Astrocyte of the spinal cord (primary cell): ENCODE measurements around the gene ZNFX1.

Experiments
- DNase-seq: peaks from one replicate; pipeline ENCODE4 v3.0.0; 2011; ENCODE audit warnings: low read depth, low spot score
- H3K4me3 ChIP-seq: 2 replicates; pipeline ENCODE4 v1.5.1; 2011; ENCODE audit warnings: low read depth, mild to moderate bottlenecking, low read length, moderate library complexity
- in situ Hi-C: cut with HindIII; loops from 2 replicates; pipeline ENCODE4 v1.10.0; 2017; ENCODE audit warnings: low sequenced_read_pairs
- TF ChIP-seq, protein P1 (sequence below): IDR thresholded peaks from 2 replicates; pipeline ENCODE4 v1.5.1; 2012; ENCODE audit warnings: low read depth, mild to moderate bottlenecking, low read length, inconsistent platforms

Gene ZNFX1

DNA sequence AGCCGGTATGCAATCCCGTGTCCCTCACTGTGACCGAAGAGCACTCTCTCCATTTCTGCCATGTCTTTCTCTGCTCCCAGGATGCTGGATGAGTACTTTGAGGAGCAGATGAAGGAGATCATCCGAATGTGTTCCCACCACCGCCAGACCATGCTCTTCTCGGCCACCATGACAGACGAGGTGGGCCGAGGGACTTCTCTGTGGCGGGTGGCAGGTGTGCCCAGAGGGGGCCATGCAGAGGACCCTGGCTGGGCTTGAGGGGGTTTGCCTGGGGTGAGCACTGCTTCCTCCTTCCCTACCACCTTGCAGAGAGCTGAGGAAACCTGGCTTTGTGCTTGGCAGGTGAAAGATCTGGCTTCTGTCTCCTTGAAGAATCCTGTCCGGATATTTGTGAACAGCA, 44.6 kb downstream of the ZNFX1 start:
- in situ Hi-C loops = no loop called here
- no peak overlapping the region for H3K4me3 ChIP-seq
- DNase-seq = no peak
- TF ChIP-seq, protein P1, sequence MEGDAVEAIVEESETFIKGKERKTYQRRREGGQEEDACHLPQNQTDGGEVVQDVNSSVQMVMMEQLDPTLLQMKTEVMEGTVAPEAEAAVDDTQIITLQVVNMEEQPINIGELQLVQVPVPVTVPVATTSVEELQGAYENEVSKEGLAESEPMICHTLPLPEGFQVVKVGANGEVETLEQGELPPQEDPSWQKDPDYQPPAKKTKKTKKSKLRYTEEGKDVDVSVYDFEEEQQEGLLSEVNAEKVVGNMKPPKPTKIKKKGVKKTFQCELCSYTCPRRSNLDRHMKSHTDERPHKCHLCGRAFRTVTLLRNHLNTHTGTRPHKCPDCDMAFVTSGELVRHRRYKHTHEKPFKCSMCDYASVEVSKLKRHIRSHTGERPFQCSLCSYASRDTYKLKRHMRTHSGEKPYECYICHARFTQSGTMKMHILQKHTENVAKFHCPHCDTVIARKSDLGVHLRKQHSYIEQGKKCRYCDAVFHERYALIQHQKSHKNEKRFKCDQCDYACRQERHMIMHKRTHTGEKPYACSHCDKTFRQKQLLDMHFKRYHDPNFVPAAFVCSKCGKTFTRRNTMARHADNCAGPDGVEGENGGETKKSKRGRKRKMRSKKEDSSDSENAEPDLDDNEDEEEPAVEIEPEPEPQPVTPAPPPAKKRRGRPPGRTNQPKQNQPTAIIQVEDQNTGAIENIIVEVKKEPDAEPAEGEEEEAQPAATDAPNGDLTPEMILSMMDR = no peak

GRCh38 chr20:49231471-49231870, 46.4 kb downstream of the ZNFX1 start:
- in situ Hi-C loops = no loop called here
- no peak overlapping the region for H3K4me3 ChIP-seq
- TF ChIP-seq, protein P1 = no peak
- no peak for DNase-seq

DNA sequence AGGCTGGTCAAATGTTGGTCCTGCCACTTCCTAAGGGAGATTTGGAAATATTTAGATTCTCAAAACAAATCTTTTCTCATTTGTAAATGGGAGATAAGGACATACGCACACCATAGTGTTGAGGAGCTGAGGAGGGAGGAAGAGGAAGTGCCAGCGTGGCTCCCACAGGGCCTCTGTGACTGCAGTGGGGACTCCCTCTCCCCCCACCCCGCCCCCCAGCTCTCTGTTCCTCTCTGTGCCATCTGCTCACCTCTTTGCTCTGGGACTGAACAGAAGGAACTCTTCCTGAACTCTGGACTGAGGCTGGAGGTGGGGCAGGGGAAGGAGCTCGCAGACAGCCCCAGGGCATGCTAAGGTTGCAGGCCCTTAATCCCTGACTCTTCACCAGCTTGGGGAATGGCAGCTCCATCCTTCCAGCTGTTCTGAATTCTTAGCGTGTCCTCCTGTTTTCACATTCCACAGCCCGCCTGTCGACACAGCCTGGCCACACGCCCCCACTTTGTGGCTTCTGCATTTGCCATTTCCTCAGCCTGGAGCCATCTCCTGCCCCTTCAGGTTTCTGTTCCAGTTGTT, 47.2 kb downstream of the ZNFX1 start:
- TF ChIP-seq, protein P1 = no peak
- H3K4me3 ChIP-seq = no peak overlapping the region
- DNase-seq = no peak
- in situ Hi-C loops = no loop called here

DNA sequence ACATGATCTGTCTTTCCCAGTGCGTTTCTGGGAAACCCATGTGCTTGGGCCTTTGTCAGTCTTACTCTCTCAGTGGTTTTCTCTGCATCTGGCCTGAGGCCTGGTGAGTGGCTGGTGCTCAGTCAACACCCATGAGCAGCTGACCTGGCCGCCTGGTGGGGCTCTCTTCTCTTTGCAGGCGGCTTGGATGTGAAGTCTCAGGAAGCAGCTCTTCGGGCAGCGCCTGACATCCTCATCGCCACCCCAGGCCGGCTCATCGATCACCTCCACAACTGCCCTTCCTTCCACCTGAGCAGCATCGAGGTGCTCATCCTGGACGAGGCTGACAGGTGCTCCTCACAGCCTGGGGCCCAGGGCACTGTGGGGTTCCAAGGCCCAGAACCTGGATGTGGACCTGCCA, 47.8 kb downstream of the ZNFX1 start:
- in situ Hi-C loops = no loop called here
- H3K4me3 ChIP-seq = no peak overlapping the region
- no peak for DNase-seq
- TF ChIP-seq, protein P1 = no peak

GRCh38 chr20:49229381-49229780, 48.5 kb downstream of the ZNFX1 start:
- H3K4me3 ChIP-seq = no peak overlapping the region
- in situ Hi-C loops = no loop called here
- TF ChIP-seq, protein P1 = no peak
- DNase-seq = no peak

- in situ Hi-C loops = no loop called here
- TF ChIP-seq, protein P1 = no peak
- no peak overlapping the region for H3K4me3 ChIP-seq
- DNase-seq = no peak
Observed at GRCh38 chr20:49228676-49229075, 49.2 kb downstream of the ZNFX1 start.

DNA sequence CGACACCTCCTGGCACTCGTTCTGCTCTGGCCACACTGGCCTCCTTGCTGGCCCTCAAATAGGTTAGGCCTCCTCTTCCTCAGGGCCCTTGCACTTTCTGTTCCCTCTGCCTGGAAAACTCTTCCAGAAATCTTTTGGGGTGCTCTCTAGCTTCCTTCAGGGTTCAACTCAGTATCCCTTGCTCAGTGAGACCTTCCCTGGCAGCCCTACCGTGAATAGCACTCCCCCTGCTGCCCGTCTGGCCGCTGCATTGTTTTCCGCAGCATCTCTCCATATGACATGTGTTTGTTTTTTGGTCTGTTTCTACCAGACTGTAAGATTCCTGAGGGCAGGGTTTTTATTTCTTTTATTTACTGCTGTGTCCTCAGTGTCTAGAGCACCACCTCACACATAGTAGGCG, 52.0 kb downstream of the ZNFX1 start:
- in situ Hi-C loops = no loop called here
- H3K4me3 ChIP-seq = no peak overlapping the region
- DNase-seq = no peak
- TF ChIP-seq, protein P1 = no peak
